ENCODE results near the gene POTEG. TPM values are rescaled to one million over a fixed set of nuclear protein-coding genes. Genes with fewer than 3 reads are reported as not detected.
"Not testable (repeated sequence)": the region's sequence is repeated elsewhere in the genome, so short reads cannot be mapped to it uniquely, and the experiment has no call there.

Gene POTEG
- total RNA-seq (2014; rRNA removed; shearing (Covaris generic)): 0.63 and 0.67 TPM in 2 replicates
- 2.0 and 2.8 TPM in 2 replicates for total RNA-seq (2022)
- percentile 26 among the genes with signal in this experiment for Bru-seq, nascent RNA
- BruChase-seq, experiment 1, labeled RNA remaining after a 6-hour chase: percentile 37 among the genes with signal in this experiment
- BruChase-seq, experiment 2, labeled RNA remaining after a 2-hour chase: percentile 33 among the genes with signal in this experiment
- long read RNA-seq: 0 reads

DNA sequence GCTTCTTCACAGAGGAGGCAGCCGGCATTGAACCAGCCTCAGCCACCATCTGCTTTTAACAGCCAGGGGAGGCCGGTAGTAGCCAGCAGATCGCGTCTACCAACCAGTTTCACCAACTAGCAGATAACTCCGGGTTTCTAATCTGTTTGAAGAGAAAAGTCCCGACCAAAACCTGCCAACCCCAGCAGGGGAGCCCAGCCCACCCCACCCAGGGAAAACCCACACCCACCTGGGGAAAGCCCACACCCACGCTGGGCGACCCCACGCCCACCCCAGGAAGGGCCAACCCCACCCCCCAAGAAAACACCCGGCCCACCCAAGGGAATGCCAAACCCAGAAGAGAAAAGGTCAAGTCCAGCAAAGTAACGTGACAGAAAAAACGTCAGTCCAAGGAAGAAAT lies at the start of gene POTEG:
Gene POTEG, minus strand, starts transcription at position 101 of the 400 bp plus-strand sequence. Its CDS starts 52 bp downstream, at position 49.
- H4K20me1 ChIP-seq (ENCODE audit: insufficient read depth, low read length); H3K36me3 ChIP-seq (ENCODE audit: insufficient read depth, low read length); DNase-seq (ENCODE audit: low spot score); H3K27ac ChIP-seq (ENCODE audit: low read depth, low read length, poor library complexity, severe bottlenecking); BruUV-seq (replicated peaks); H3K9me2 ChIP-seq (ENCODE audit: insufficient read depth, low read length); H3K4me1 ChIP-seq (ENCODE audit: insufficient read depth, low read length, poor library complexity, severe bottlenecking); H3K4me3 ChIP-seq (ENCODE audit: low read depth, low read length, poor library complexity, severe bottlenecking); H2AFZ ChIP-seq (ENCODE audit: low read length); H3K79me2 ChIP-seq (ENCODE audit: insufficient read depth, low read depth, low read length); POLR2A ChIA-PET; intact Hi-C loops (cut with micrococcal nuclease; ENCODE audit: unreplicated experiment); CTCF ChIA-PET (ENCODE audit: unreplicated experiment); H3K9me3 ChIP-seq (ENCODE audit: low read length); H3K4me2 ChIP-seq (ENCODE audit: low read length): not testable (repeated sequence)

- H3K4me1 ChIP-seq (ENCODE audit: insufficient read depth, low read length, poor library complexity, severe bottlenecking); H3K9me3 ChIP-seq (ENCODE audit: low read length); H3K4me2 ChIP-seq (ENCODE audit: low read length); H3K79me2 ChIP-seq (ENCODE audit: insufficient read depth, low read depth, low read length); H2AFZ ChIP-seq (ENCODE audit: low read length); intact Hi-C loops (cut with micrococcal nuclease; ENCODE audit: unreplicated experiment); POLR2A ChIA-PET; BruUV-seq (replicated peaks); H3K9me2 ChIP-seq (ENCODE audit: insufficient read depth, low read length); H3K27ac ChIP-seq (ENCODE audit: low read depth, low read length, poor library complexity, severe bottlenecking); H3K36me3 ChIP-seq (ENCODE audit: insufficient read depth, low read length); DNase-seq (ENCODE audit: low spot score); H3K4me3 ChIP-seq (ENCODE audit: low read depth, low read length, poor library complexity, severe bottlenecking); CTCF ChIA-PET (ENCODE audit: unreplicated experiment); H4K20me1 ChIP-seq (ENCODE audit: insufficient read depth, low read length): not testable (repeated sequence)
Observed at GRCh38 chr14:19482093-19482492, 48.0 kb upstream of the POTEG start.

GRCh38 chr14:19481421-19481820 lies 47.3 kb upstream of the POTEG start:
- H2AFZ ChIP-seq (ENCODE audit: low read length); H3K4me2 ChIP-seq (ENCODE audit: low read length); H3K27ac ChIP-seq (ENCODE audit: low read depth, low read length, poor library complexity, severe bottlenecking); POLR2A ChIA-PET; DNase-seq (ENCODE audit: low spot score); H3K79me2 ChIP-seq (ENCODE audit: insufficient read depth, low read depth, low read length); intact Hi-C loops (cut with micrococcal nuclease; ENCODE audit: unreplicated experiment); H3K9me3 ChIP-seq (ENCODE audit: low read length); H3K4me3 ChIP-seq (ENCODE audit: low read depth, low read length, poor library complexity, severe bottlenecking); H3K4me1 ChIP-seq (ENCODE audit: insufficient read depth, low read length, poor library complexity, severe bottlenecking); BruUV-seq (replicated peaks); H4K20me1 ChIP-seq (ENCODE audit: insufficient read depth, low read length); H3K36me3 ChIP-seq (ENCODE audit: insufficient read depth, low read length); H3K9me2 ChIP-seq (ENCODE audit: insufficient read depth, low read length); CTCF ChIA-PET (ENCODE audit: unreplicated experiment): not testable (repeated sequence)

GRCh38 chr14:19480491-19480890 lies 46.4 kb upstream of the POTEG start:
- POLR2A ChIA-PET; H4K20me1 ChIP-seq (ENCODE audit: insufficient read depth, low read length); H3K79me2 ChIP-seq (ENCODE audit: insufficient read depth, low read depth, low read length); H3K4me3 ChIP-seq (ENCODE audit: low read depth, low read length, poor library complexity, severe bottlenecking); H2AFZ ChIP-seq (ENCODE audit: low read length); H3K4me1 ChIP-seq (ENCODE audit: insufficient read depth, low read length, poor library complexity, severe bottlenecking); H3K9me3 ChIP-seq (ENCODE audit: low read length); intact Hi-C loops (cut with micrococcal nuclease; ENCODE audit: unreplicated experiment); DNase-seq (ENCODE audit: low spot score); CTCF ChIA-PET (ENCODE audit: unreplicated experiment); H3K27ac ChIP-seq (ENCODE audit: low read depth, low read length, poor library complexity, severe bottlenecking); BruUV-seq (replicated peaks); H3K4me2 ChIP-seq (ENCODE audit: low read length); H3K9me2 ChIP-seq (ENCODE audit: insufficient read depth, low read length); H3K36me3 ChIP-seq (ENCODE audit: insufficient read depth, low read length): not testable (repeated sequence)

DNA sequence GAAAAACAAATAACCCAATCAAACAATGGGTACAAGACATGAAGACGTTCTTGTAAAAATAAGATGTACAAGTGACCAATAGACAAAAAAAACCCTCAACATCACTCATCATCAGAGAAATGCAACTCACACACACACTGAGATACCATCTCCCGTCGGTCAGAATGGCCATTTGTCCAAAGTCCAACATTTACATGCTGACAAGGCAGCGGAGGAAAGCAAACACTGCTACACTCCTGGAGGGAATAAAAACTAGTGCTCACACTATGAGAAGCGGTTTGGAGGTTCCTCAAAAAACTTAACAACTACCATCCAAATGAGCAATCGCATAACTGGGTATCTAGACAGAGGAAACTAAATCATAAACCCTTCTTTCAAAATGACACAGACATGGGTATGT lies 11.6 kb upstream of the POTEG start:
- H4K20me1 ChIP-seq (ENCODE audit: insufficient read depth, low read length); H2AFZ ChIP-seq (ENCODE audit: low read length); H3K9me3 ChIP-seq (ENCODE audit: low read length); CTCF ChIA-PET (ENCODE audit: unreplicated experiment); intact Hi-C loops (cut with micrococcal nuclease; ENCODE audit: unreplicated experiment); BruUV-seq (replicated peaks); H3K4me1 ChIP-seq (ENCODE audit: insufficient read depth, low read length, poor library complexity, severe bottlenecking); POLR2A ChIA-PET; H3K4me3 ChIP-seq (ENCODE audit: low read depth, low read length, poor library complexity, severe bottlenecking); H3K27ac ChIP-seq (ENCODE audit: low read depth, low read length, poor library complexity, severe bottlenecking); H3K4me2 ChIP-seq (ENCODE audit: low read length); H3K79me2 ChIP-seq (ENCODE audit: insufficient read depth, low read depth, low read length); DNase-seq (ENCODE audit: low spot score); H3K9me2 ChIP-seq (ENCODE audit: insufficient read depth, low read length); H3K36me3 ChIP-seq (ENCODE audit: insufficient read depth, low read length): not testable (repeated sequence)

GRCh38 chr14:19439826-19440225 lies 5.7 kb upstream of the POTEG start:
- H4K20me1 ChIP-seq (ENCODE audit: insufficient read depth, low read length); POLR2A ChIA-PET; CTCF ChIA-PET (ENCODE audit: unreplicated experiment); H3K4me1 ChIP-seq (ENCODE audit: insufficient read depth, low read length, poor library complexity, severe bottlenecking); H3K79me2 ChIP-seq (ENCODE audit: insufficient read depth, low read depth, low read length); H3K9me2 ChIP-seq (ENCODE audit: insufficient read depth, low read length); DNase-seq (ENCODE audit: low spot score); H3K9me3 ChIP-seq (ENCODE audit: low read length); H3K36me3 ChIP-seq (ENCODE audit: insufficient read depth, low read length); H3K4me2 ChIP-seq (ENCODE audit: low read length); intact Hi-C loops (cut with micrococcal nuclease; ENCODE audit: unreplicated experiment); BruUV-seq (replicated peaks); H3K4me3 ChIP-seq (ENCODE audit: low read depth, low read length, poor library complexity, severe bottlenecking); H2AFZ ChIP-seq (ENCODE audit: low read length): not testable (repeated sequence)
- peak overlapping the region; percentile 48 for H3K27ac ChIP-seq (ENCODE audit: low read depth, low read length, poor library complexity, severe bottlenecking)

DNA sequence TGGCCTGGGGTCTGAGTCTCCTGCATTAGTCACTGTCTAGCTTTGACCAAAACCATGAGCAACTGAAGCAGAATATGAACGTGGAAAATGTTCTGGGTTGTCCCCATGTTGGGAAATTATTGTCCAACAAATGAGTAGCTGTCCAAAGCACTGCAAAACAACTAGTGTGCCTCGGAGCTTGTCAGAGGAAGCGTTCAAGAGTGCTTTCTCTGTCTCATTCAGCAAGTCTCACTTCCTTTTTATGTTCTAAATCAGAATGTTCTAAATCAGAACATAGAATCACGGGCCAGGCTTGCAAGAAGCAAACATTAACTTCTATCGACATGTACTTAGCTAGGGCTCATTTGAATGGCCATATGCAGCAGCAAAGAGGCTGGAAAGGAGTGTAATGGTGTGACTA lies 5.1 kb upstream of the POTEG start:
- H3K9me2 ChIP-seq (ENCODE audit: insufficient read depth, low read length); DNase-seq (ENCODE audit: low spot score); intact Hi-C loops (cut with micrococcal nuclease; ENCODE audit: unreplicated experiment); H3K4me2 ChIP-seq (ENCODE audit: low read length); H3K36me3 ChIP-seq (ENCODE audit: insufficient read depth, low read length); H3K9me3 ChIP-seq (ENCODE audit: low read length); H3K27ac ChIP-seq (ENCODE audit: low read depth, low read length, poor library complexity, severe bottlenecking); H3K4me3 ChIP-seq (ENCODE audit: low read depth, low read length, poor library complexity, severe bottlenecking); POLR2A ChIA-PET; BruUV-seq (replicated peaks); CTCF ChIA-PET (ENCODE audit: unreplicated experiment); H2AFZ ChIP-seq (ENCODE audit: low read length); H3K4me1 ChIP-seq (ENCODE audit: insufficient read depth, low read length, poor library complexity, severe bottlenecking); H3K79me2 ChIP-seq (ENCODE audit: insufficient read depth, low read depth, low read length); H4K20me1 ChIP-seq (ENCODE audit: insufficient read depth, low read length): not testable (repeated sequence)

Measured in OCI-LY7 (cell line).